ENCODE measurements around the gene GABRA4.

The GABRA4 gene

GRCh38 chr4:46933686-46934085 lies 59.7 kb downstream of the GABRA4 start:
- no peak overlapping the region for H3K27ac ChIP-seq
- TF ChIP-seq ZFX (IDR thresholded peaks at IDR 0.05): no peak
- TF ChIP-seq CTCF (conservative IDR thresholded peaks at IDR 0.05): no peak

GRCh38 chr4:46931981-46932380 lies 61.4 kb downstream of the GABRA4 start:
- no peak for TF ChIP-seq ZFX (IDR thresholded peaks at IDR 0.05)
- TF ChIP-seq CTCF (conservative IDR thresholded peaks at IDR 0.05): peak; percentile 68
- no peak overlapping the region for H3K27ac ChIP-seq

DNA sequence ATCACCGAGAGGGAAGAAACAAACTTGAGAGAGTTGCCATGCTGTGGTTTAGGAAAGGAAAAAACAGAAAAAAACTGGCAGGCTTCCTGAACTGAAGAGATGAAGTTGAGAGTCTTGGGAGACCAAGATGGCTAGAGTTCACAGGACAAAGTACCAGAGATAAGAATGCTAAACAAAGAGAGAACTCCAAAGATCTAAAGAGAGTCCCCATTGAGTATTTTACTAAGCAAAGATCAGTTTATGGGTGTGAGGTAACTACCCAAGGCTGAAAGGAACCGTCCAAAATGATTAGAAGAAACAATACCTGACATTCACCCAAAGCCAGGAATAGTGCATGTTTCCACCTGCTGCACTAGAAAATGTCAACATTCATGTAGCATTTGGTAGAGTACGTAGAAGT lies 62.5 kb downstream of the GABRA4 start:
- no peak overlapping the region for H3K27ac ChIP-seq
- TF ChIP-seq CTCF (conservative IDR thresholded peaks at IDR 0.05): no peak
- no peak for TF ChIP-seq ZFX (IDR thresholded peaks at IDR 0.05)

GRCh38 chr4:46927201-46927600 lies 66.2 kb downstream of the GABRA4 start:
- H3K27ac ChIP-seq: no peak overlapping the region
- TF ChIP-seq ZFX (IDR thresholded peaks at IDR 0.05) (no peak), CTCF (conservative IDR thresholded peaks at IDR 0.05) (no peak)

GRCh38 chr4:46924789-46925529 lies 68.4 kb downstream of the GABRA4 start:
- TF ChIP-seq CTCF (conservative IDR thresholded peaks at IDR 0.05): no peak
- TF ChIP-seq ZFX (IDR thresholded peaks at IDR 0.05): no peak

DNA sequence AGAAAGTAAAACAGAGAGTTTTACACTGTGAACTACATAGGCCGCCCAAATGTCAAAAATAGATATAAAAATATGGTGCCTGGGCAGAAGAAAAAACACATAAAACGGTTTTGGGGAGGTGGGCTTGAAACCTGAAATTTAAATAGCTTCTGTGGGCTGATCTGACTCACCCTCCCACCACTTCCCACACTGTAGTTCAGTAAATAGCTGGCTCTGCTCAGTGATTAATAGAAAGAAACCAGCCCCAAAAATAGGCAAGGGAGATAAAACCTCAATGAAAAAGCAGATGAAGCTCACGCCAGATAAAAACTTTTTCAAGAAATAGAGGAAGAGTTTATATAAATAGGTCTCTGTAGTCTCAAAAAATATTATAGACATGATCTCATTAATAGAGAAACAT lies 71.2 kb downstream of the GABRA4 start:
- TF ChIP-seq ZFX (IDR thresholded peaks at IDR 0.05): no peak
- TF ChIP-seq CTCF (conservative IDR thresholded peaks at IDR 0.05): no peak

More at GRCh38 chr4:46924789-46925529, 68.4 kb downstream of the GABRA4 start:
- H3K27ac ChIP-seq: no peak overlapping the region

GRCh38 chr4:46909078-46909477 lies 84.3 kb downstream of the GABRA4 start, which contains the start of gene COX7B2:
Gene COX7B2 (minus strand): TSS chr4:46909245. CDS start chr4:46735192, 174,053 bp downstream.
- TF ChIP-seq CTCF (conservative IDR thresholded peaks at IDR 0.05) (no peak), ZFX (IDR thresholded peaks at IDR 0.05) (no peak)

More for the DNA sequence above, 71.2 kb downstream of the GABRA4 start:
- H3K27ac ChIP-seq: no peak overlapping the region

More at GRCh38 chr4:46909078-46909477, 84.3 kb downstream of the GABRA4 start, which contains the start of gene COX7B2:
- no peak within 1 kb of the TSS for H3K27ac ChIP-seq

All from C4-2B (cell line).